Astrocyte of the spinal cord (primary cell): ENCODE measurements around the gene ANTXR1.

Experiments used
- DNase-seq: peaks from one replicate; pipeline ENCODE4 v3.0.0; 2011; ENCODE audit warnings: low read depth, low spot score
- H3K4me3 ChIP-seq: 2 replicates; pipeline ENCODE4 v1.5.1; 2011; ENCODE audit warnings: low read depth, mild to moderate bottlenecking, low read length, moderate library complexity
- CTCF ChIP-seq: IDR thresholded peaks from 2 replicates; pipeline ENCODE4 v1.5.1; 2012; ENCODE audit warnings: low read depth, mild to moderate bottlenecking, low read length, inconsistent platforms
- in situ Hi-C: cut with HindIII; loops from 2 replicates; pipeline ENCODE4 v1.10.0; 2017; ENCODE audit warnings: low sequenced_read_pairs

Gene ANTXR1

DNA sequence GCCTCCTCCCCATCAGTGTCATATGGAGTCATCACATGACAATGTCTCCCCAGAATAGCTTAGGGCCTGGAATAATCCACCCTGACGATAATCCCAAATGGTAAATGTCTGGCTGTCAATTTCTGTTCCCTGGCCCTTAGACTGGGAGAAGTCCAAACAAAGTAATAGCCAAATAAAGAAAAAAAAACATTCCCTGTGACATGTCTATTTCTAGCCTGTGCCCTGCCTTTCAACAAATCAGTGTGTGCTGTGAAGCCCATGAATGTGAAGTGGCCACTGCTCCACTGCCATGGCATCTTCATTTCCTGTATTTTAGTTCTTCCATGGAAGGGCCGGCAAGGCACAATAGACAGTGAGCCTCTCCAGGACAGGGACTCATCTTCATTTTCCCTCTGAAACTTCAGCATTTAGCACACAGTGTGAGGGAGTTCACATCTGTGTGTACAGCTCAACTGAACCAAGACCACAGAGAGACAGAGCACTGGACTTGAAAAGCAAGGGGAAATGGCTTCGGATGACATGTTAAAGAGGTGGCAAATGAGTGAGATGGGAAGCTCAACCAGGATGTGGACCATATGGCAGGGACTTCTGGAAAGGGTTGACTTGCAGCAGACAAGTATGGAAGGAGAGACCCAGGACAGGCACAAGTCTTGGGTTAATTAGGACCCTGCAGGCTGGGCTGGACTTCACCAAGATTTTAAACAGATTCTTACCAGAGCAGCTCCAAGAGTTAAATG, 140.0 kb downstream of the ANTXR1 start:
- in situ Hi-C loops = no loop called here
- no peak for TF ChIP-seq CTCF
- no peak overlapping the region for H3K4me3 ChIP-seq
- DNase-seq = no peak

- in situ Hi-C loops = no loop called here
- no peak for TF ChIP-seq CTCF
- DNase-seq = peak; percentile 62
- H3K4me3 ChIP-seq = no peak overlapping the region
Measured at GRCh38 chr2:69154106-69154505, 141.1 kb downstream of the ANTXR1 start.

DNA sequence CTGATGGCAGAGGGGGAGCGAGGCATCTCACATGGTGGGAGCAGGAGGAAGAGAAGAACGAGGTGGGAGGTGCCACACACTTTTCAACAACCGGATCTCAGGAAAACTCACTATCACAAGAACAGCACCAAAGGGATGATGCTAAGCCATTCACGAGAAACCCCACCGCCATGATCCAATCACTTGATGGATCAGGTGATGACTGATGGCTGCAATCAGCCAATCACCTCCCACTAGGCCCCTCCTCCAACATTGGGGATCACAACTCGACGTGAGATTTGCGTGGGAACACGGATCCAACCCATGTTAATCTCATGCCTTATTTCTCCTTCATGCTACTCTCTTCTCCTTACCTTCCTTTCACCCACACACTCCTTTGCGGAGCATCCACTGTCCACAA, 143.6 kb downstream of the ANTXR1 start:
- in situ Hi-C loops = no loop called here
- no peak for TF ChIP-seq CTCF
- H3K4me3 ChIP-seq = no peak overlapping the region
- DNase-seq = no peak

- no peak for DNase-seq
- no peak overlapping the region for H3K4me3 ChIP-seq
- in situ Hi-C loops = no loop called here
- no peak for TF ChIP-seq CTCF
Measured at GRCh38 chr2:69157441-69157840, 144.5 kb downstream of the ANTXR1 start.

DNA sequence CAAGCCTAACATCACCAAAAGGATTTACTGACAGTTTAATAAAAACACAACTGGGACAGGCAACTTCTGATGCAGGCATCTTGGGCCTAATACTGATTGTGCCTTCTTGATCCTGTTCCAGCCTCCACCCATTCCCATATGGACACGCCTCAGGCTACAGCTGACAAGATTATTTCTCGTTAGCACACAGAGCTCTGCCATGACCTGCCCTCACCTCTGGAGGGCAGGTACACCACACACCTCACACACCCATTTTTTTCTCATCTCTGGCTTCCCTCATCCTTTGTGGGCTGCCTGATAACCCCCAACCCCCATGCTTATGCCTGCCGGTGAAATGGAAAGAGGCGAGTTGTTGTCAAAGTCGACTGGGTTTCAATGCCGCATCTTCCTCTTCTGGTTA, 147.0 kb downstream of the ANTXR1 start:
- H3K4me3 ChIP-seq = no peak overlapping the region
- TF ChIP-seq CTCF = no peak
- DNase-seq = no peak
- in situ Hi-C loops = no loop called here

- no peak overlapping the region for H3K4me3 ChIP-seq
- no peak for DNase-seq
- TF ChIP-seq CTCF = no peak
- in situ Hi-C loops = no loop called here
Measured at GRCh38 chr2:69162057-69162456, 149.1 kb downstream of the ANTXR1 start.
